ENCODE data around the gene TMEM74B.

TMEM74B gene

GRCh38 chr20:1205802-1206201, 21.0 kb upstream of the TMEM74B start:
- H3K27ac ChIP-seq: no peak overlapping the region
- H3K36me3 ChIP-seq (replicated peaks): no peaks in the 10 kb centered on the region
- H3K27me3 ChIP-seq (replicated peaks): peaks cover 18% of the 10 kb centered on the region
- no peak overlapping the region for H3K4me3 ChIP-seq (ENCODE audit: low read depth, low read length)
- DNase-seq: no peak
- in situ Hi-C loops (cut with HindIII; ENCODE audit: low pct_ligation_motif_present, low sequenced_read_pairs): no loop called here
- TF ChIP-seq CTCF (IDR thresholded peaks at IDR 0.05; ENCODE audit: low read depth, low read length, missing control alignments): no peak

- H3K27me3 ChIP-seq (replicated peaks): peaks cover 16% of the 10 kb centered on the region
- H3K36me3 ChIP-seq (replicated peaks): no peaks in the 10 kb centered on the region
- H3K27ac ChIP-seq: no peak overlapping the region
- in situ Hi-C loops (cut with HindIII; ENCODE audit: low pct_ligation_motif_present, low sequenced_read_pairs): no loop called here
- DNase-seq: no peak
- no peak overlapping the region for H3K4me3 ChIP-seq (ENCODE audit: low read depth, low read length)
- no peak for TF ChIP-seq CTCF (IDR thresholded peaks at IDR 0.05; ENCODE audit: low read depth, low read length, missing control alignments)
Measured at GRCh38 chr20:1204576-1204975, 19.8 kb upstream of the TMEM74B start.

- Histone ChIP-seq H3K27me3 (replicated peaks) (peaks cover 13% of the 10 kb centered on the region), H3K36me3 (replicated peaks) (no peaks in the 10 kb centered on the region), H3K4me3 (ENCODE audit: low read depth, low read length) (no peak overlapping the region), H3K27ac (no peak overlapping the region)
- no peak for DNase-seq
- no peak for TF ChIP-seq CTCF (IDR thresholded peaks at IDR 0.05; ENCODE audit: low read depth, low read length, missing control alignments)
- in situ Hi-C loops (cut with HindIII; ENCODE audit: low pct_ligation_motif_present, low sequenced_read_pairs): no loop called here
Measured at GRCh38 chr20:1204113-1204512, 19.3 kb upstream of the TMEM74B start.

GRCh38 chr20:1203630-1204029, 18.8 kb upstream of the TMEM74B start:
- no peak for TF ChIP-seq CTCF (IDR thresholded peaks at IDR 0.05; ENCODE audit: low read depth, low read length, missing control alignments)
- H3K4me3 ChIP-seq (ENCODE audit: low read depth, low read length): no peak overlapping the region
- in situ Hi-C loops (cut with HindIII; ENCODE audit: low pct_ligation_motif_present, low sequenced_read_pairs): no loop called here
- peaks cover 11% of the 10 kb centered on the region for H3K27me3 ChIP-seq (replicated peaks)
- no peak for DNase-seq
- no peaks in the 10 kb centered on the region for H3K36me3 ChIP-seq (replicated peaks)
- no peak overlapping the region for H3K27ac ChIP-seq

GRCh38 chr20:1202762-1203504, 18.2 kb upstream of the TMEM74B start, which contains the start of gene C20orf202:
TSS of gene C20orf202 (plus strand) at chr20:1203454. CDS start at chr20:1203586, 132 bp downstream.
- in situ Hi-C loops (cut with HindIII; ENCODE audit: low pct_ligation_motif_present, low sequenced_read_pairs): no loop called here
- Histone ChIP-seq H3K36me3 (replicated peaks) (no peaks in the 10 kb centered on the region), H3K27me3 (replicated peaks) (peaks cover 11% of the 10 kb centered on the region), H3K27ac (no peak within 1 kb of the TSS), H3K4me3 (ENCODE audit: low read depth, low read length) (no peak within 1 kb of the TSS)
- DNase-seq: no peak
- no peak for TF ChIP-seq CTCF (IDR thresholded peaks at IDR 0.05; ENCODE audit: low read depth, low read length, missing control alignments)

GRCh38 chr20:1199964-1200363, 15.2 kb upstream of the TMEM74B start:
- in situ Hi-C loops (cut with HindIII; ENCODE audit: low pct_ligation_motif_present, low sequenced_read_pairs): no loop called here
- no peak for DNase-seq
- H3K27ac ChIP-seq: no peak overlapping the region
- peaks cover 5% of the 10 kb centered on the region for H3K27me3 ChIP-seq (replicated peaks)
- H3K4me3 ChIP-seq (ENCODE audit: low read depth, low read length): no peak overlapping the region
- H3K36me3 ChIP-seq (replicated peaks): no peaks in the 10 kb centered on the region
- TF ChIP-seq CTCF (IDR thresholded peaks at IDR 0.05; ENCODE audit: low read depth, low read length, missing control alignments): no peak
